WTC11 (cell line): ENCODE results near the gene ZFYVE28.

Experiments
- CREB1 ChIP-seq: sonication (generic); formaldehyde crosslinking; IDR thresholded peaks from 2 replicates; pipeline ENCODE4 v1.8.0; 2023; ENCODE audit warnings: mild to moderate bottlenecking, missing genetic modification reagents
- FOXP1 ChIP-seq: sonication (generic); formaldehyde crosslinking; IDR thresholded peaks from 2 replicates; pipeline ENCODE4 v1.8.0; 2022; ENCODE audit warnings: missing genetic modification reagents, mild to moderate bottlenecking, moderate library complexity, borderline replicate concordance
- JUN ChIP-seq: sonication (generic); formaldehyde crosslinking; IDR thresholded peaks from 2 replicates; pipeline ENCODE4 v1.8.0; 2023; ENCODE audit warnings: mild to moderate bottlenecking, missing genetic modification reagents
- MXD4 ChIP-seq: fragments of 250-450 bp; sonication (Bioruptor Pico); IDR thresholded peaks from 2 replicates; pipeline ENCODE4 v1.8.0; 2021; ENCODE audit warnings: mild to moderate bottlenecking, moderate library complexity, borderline replicate concordance
- TCF7 ChIP-seq: sonication (generic); formaldehyde crosslinking; IDR thresholded peaks from 2 replicates; pipeline ENCODE4 v1.8.0; 2022; ENCODE audit warnings: mild to moderate bottlenecking, low read depth, missing genetic modification reagents, moderate library complexity
- TEAD1 ChIP-seq: sonication (generic); formaldehyde crosslinking; IDR thresholded peaks from 2 replicates; pipeline ENCODE4 v1.8.0; 2022; ENCODE audit warnings: mild to moderate bottlenecking, missing genetic modification reagents
- TF ChIP-seq, protein P1 (sequence below): fragments of 200-600 bp; IDR thresholded peaks from 2 replicates; pipeline ENCODE4 v1.8.0; 2022; ENCODE audit warnings: antibody characterized with exemption
- TF ChIP-seq, protein P2 (sequence below): sonication (generic); formaldehyde crosslinking; IDR thresholded peaks from 2 replicates; pipeline ENCODE4 v1.8.1; 2022; ENCODE audit warnings: missing genetic modification reagents, borderline replicate concordance
- TF ChIP-seq, protein P3 (sequence below): sonication (generic); formaldehyde crosslinking; IDR thresholded peaks from 2 replicates; pipeline ENCODE4 v1.8.0; 2022; ENCODE audit warnings: mild to moderate bottlenecking, missing genetic modification reagents
- TF ChIP-seq, protein P4 (sequence below): sonication (generic); formaldehyde crosslinking; IDR thresholded peaks from 2 replicates; pipeline ENCODE4 v1.8.0; 2022; ENCODE audit warnings: mild to moderate bottlenecking, missing genetic modification reagents
- TF ChIP-seq, protein P5 (sequence below): sonication (generic); formaldehyde crosslinking; conservative IDR thresholded peaks from 2 replicates; pipeline ENCODE4 v1.8.1; 2022; ENCODE audit warnings: mild to moderate bottlenecking, missing genetic modification reagents
- TF ChIP-seq, protein P6 (sequence below): sonication (generic); formaldehyde crosslinking; IDR thresholded peaks from 2 replicates; pipeline ENCODE4 v1.8.0; 2022; ENCODE audit warnings: mild to moderate bottlenecking, missing genetic modification reagents

DNA sequence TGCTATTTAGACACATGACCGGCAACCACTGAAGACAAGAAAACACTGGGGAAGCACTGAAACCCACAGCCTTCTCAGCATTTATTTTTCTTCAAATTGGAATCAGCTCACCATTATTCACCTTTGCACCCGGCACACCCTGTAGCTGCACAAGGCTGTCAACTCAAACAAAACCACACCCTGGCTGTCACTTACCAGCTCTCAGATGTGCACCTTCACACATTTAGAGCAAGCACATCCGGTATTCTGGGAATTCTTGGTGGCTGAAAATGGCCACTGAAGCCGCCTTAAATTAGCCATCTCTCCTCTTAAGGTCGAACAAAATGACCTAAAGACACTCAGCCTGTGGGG is 5.9 kb downstream of the ZFYVE28 start:
- TF ChIP-seq, protein P1, sequence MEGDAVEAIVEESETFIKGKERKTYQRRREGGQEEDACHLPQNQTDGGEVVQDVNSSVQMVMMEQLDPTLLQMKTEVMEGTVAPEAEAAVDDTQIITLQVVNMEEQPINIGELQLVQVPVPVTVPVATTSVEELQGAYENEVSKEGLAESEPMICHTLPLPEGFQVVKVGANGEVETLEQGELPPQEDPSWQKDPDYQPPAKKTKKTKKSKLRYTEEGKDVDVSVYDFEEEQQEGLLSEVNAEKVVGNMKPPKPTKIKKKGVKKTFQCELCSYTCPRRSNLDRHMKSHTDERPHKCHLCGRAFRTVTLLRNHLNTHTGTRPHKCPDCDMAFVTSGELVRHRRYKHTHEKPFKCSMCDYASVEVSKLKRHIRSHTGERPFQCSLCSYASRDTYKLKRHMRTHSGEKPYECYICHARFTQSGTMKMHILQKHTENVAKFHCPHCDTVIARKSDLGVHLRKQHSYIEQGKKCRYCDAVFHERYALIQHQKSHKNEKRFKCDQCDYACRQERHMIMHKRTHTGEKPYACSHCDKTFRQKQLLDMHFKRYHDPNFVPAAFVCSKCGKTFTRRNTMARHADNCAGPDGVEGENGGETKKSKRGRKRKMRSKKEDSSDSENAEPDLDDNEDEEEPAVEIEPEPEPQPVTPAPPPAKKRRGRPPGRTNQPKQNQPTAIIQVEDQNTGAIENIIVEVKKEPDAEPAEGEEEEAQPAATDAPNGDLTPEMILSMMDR: no peak
- TF ChIP-seq FOXP1 (CRISPR knock-in tag): no peak
- no peak for TF ChIP-seq TCF7 (CRISPR knock-in tag)
- no peak for TF ChIP-seq CREB1 (CRISPR knock-in tag)
- TF ChIP-seq, protein P2, sequence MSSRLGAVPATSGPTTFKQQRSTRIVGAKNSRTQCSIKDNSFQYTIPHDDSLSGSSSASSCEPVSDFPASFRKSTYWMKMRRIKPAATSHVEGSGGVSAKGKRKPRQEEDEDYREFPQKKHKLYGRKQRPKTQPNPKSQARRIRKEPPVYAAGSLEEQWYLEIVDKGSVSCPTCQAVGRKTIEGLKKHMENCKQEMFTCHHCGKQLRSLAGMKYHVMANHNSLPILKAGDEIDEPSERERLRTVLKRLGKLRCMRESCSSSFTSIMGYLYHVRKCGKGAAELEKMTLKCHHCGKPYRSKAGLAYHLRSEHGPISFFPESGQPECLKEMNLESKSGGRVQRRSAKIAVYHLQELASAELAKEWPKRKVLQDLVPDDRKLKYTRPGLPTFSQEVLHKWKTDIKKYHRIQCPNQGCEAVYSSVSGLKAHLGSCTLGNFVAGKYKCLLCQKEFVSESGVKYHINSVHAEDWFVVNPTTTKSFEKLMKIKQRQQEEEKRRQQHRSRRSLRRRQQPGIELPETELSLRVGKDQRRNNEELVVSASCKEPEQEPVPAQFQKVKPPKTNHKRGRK: no peak
- TF ChIP-seq, protein P3, sequence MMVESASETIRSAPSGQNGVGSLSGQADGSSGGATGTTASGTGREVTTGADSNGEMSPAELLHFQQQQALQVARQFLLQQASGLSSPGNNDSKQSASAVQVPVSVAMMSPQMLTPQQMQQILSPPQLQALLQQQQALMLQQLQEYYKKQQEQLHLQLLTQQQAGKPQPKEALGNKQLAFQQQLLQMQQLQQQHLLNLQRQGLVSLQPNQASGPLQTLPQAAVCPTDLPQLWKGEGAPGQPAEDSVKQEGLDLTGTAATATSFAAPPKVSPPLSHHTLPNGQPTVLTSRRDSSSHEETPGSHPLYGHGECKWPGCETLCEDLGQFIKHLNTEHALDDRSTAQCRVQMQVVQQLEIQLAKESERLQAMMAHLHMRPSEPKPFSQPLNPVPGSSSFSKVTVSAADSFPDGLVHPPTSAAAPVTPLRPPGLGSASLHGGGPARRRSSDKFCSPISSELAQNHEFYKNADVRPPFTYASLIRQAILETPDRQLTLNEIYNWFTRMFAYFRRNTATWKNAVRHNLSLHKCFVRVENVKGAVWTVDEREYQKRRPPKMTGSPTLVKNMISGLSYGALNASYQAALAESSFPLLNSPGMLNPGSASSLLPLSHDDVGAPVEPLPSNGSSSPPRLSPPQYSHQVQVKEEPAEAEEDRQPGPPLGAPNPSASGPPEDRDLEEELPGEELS (CRISPR knock-in tag): no peak
- TF ChIP-seq MXD4: no peak
- no peak for TF ChIP-seq JUN (CRISPR knock-in tag)
- TF ChIP-seq, protein P4, sequence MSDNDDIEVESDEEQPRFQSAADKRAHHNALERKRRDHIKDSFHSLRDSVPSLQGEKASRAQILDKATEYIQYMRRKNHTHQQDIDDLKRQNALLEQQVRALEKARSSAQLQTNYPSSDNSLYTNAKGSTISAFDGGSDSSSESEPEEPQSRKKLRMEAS (CRISPR knock-in tag): no peak
- TF ChIP-seq, protein P5, sequence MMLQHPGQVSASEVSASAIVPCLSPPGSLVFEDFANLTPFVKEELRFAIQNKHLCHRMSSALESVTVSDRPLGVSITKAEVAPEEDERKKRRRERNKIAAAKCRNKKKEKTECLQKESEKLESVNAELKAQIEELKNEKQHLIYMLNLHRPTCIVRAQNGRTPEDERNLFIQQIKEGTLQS (CRISPR knock-in tag): no peak
- no peak for TF ChIP-seq TEAD1 (CRISPR knock-in tag)
- TF ChIP-seq, protein P6, sequence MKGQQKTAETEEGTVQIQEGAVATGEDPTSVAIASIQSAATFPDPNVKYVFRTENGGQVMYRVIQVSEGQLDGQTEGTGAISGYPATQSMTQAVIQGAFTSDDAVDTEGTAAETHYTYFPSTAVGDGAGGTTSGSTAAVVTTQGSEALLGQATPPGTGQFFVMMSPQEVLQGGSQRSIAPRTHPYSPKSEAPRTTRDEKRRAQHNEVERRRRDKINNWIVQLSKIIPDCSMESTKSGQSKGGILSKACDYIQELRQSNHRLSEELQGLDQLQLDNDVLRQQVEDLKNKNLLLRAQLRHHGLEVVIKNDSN (CRISPR knock-in tag): no peak
